CD4-positive, alpha-beta T cell treated with Interleukin-4 for 4 hours (primary cell): ENCODE results near the gene GPX4.
"Not testable (repeated sequence)": the region's sequence is repeated elsewhere in the genome, so short reads cannot be mapped to it uniquely, and the experiment has no call there.

Experiments
- DNase-seq: peaks from one replicate; pipeline ENCODE4 v3.0.0-alpha.2; 2020

Gene GPX4

GRCh38 chr19:1115646-1116420 is 12.0 kb downstream of the GPX4 start:
- DNase-seq: no peak

GRCh38 chr19:1116726-1117581 is 13.2 kb downstream of the GPX4 start:
- DNase-seq: no peak

GRCh38 chr19:1117654-1118053 is 13.9 kb downstream of the GPX4 start:
- no peak for DNase-seq

- no peak for DNase-seq
These were observed 15.2 kb downstream of the GPX4 start for GRCh38 chr19:1118999-1119398.

GRCh38 chr19:1119475-1120217 is 15.9 kb downstream of the GPX4 start:
- DNase-seq: no peak

GRCh38 chr19:1121395-1121794 is 17.6 kb downstream of the GPX4 start:
- no peak for DNase-seq

GRCh38 chr19:1122021-1122971 is 18.5 kb downstream of the GPX4 start:
- DNase-seq: no peak

- DNase-seq: no peak
These were observed 19.2 kb downstream of the GPX4 start for GRCh38 chr19:1122972-1123363.

GRCh38 chr19:1123381-1123780 is 19.6 kb downstream of the GPX4 start:
- no peak for DNase-seq

GRCh38 chr19:1123885-1124677 is 20.3 kb downstream of the GPX4 start:
- no peak for DNase-seq

GRCh38 chr19:1125601-1126467 is 22.0 kb downstream of the GPX4 start:
- DNase-seq: no peak

- DNase-seq: no peak
These were observed 23.4 kb downstream of the GPX4 start for GRCh38 chr19:1126984-1127760.

GRCh38 chr19:1128106-1128505 is 24.3 kb downstream of the GPX4 start:
- no peak for DNase-seq

GRCh38 chr19:1129084-1129483 is 25.3 kb downstream of the GPX4 start:
- DNase-seq: not testable (repeated sequence)

GRCh38 chr19:1129535-1129934 is 25.7 kb downstream of the GPX4 start:
- no peak for DNase-seq

GRCh38 chr19:1130771-1131717 is 27.2 kb downstream of the GPX4 start:
- DNase-seq: peak; percentile 56

GRCh38 chr19:1131718-1132551 is 28.1 kb downstream of the GPX4 start:
- DNase-seq: peak; percentile 88
